Hematopoietic multipotent progenitor cell (in vitro differentiated cells): ENCODE measurements around the gene CTXND1. TPM values are rescaled to one million over a fixed set of nuclear protein-coding genes. Genes with fewer than 3 reads are reported as not detected.

Source experiments
- DNase-seq, 3 donors: peaks; one replicate each; pipeline ENCODE4 v3.0.0-alpha.2; 2011 to 2015; ENCODE audit warnings: low read depth in 2 of 3, low spot score in 2 of 3
- total RNA-seq: library from RNA; depleted of rRNA; stranded (reverse); fragments of >200 nt; gene quantifications from one replicate; pipeline ENCODE4 v1.2.3, GENCODE V29; 2012

CTXND1 gene
- total RNA-seq, 1 donor = not detected

GRCh38 chr15:80183306-80183705 is 68.7 kb downstream of the CTXND1 start:
- DNase-seq = no peak

GRCh38 chr15:80182611-80183261 is 69.3 kb downstream of the CTXND1 start:
- DNase-seq = no peak

GRCh38 chr15:80180986-80181385 is 71.0 kb downstream of the CTXND1 start:
- DNase-seq = no peak

- no peak for DNase-seq
These were observed 71.5 kb downstream of the CTXND1 start for GRCh38 chr15:80180468-80180867.

- DNase-seq = no peak
These were observed 72.1 kb downstream of the CTXND1 start for GRCh38 chr15:80179935-80180334.

- DNase-seq = no peak
These were observed 72.8 kb downstream of the CTXND1 start for GRCh38 chr15:80179025-80179759.

- DNase-seq = no peak
These were observed 74.9 kb downstream of the CTXND1 start for GRCh38 chr15:80177156-80177555.

- no peak for DNase-seq
These were observed 75.6 kb downstream of the CTXND1 start for GRCh38 chr15:80176443-80176842.

- DNase-seq = no peak
These were observed 76.6 kb downstream of the CTXND1 start for GRCh38 chr15:80175436-80175835.

GRCh38 chr15:80174017-80174746 is 77.8 kb downstream of the CTXND1 start:
- DNase-seq = no peak

GRCh38 chr15:80173022-80173759 is 78.8 kb downstream of the CTXND1 start:
- DNase-seq = peak; percentile 29 to 85 (median 67)

GRCh38 chr15:80172401-80172800 is 79.6 kb downstream of the CTXND1 start:
- no peak for DNase-seq

GRCh38 chr15:80171787-80172186 is 80.2 kb downstream of the CTXND1 start:
- no peak for DNase-seq

- no peak for DNase-seq
These were observed 81.4 kb downstream of the CTXND1 start for GRCh38 chr15:80170596-80170995.

GRCh38 chr15:80169768-80170357 is 82.2 kb downstream of the CTXND1 start:
- DNase-seq = no peak

GRCh38 chr15:80168421-80168820 is 83.6 kb downstream of the CTXND1 start:
- no peak for DNase-seq

- DNase-seq = no peak
These were observed 84.1 kb downstream of the CTXND1 start for GRCh38 chr15:80167936-80168335.

GRCh38 chr15:80163897-80164296 is 88.1 kb downstream of the CTXND1 start:
- DNase-seq = no peak

- DNase-seq = no peak
These were observed 88.8 kb downstream of the CTXND1 start for GRCh38 chr15:80163217-80163616.

GRCh38 chr15:80162059-80162554 is 89.9 kb downstream of the CTXND1 start:
- DNase-seq = no peak
